B cell (primary cell): ENCODE results near the gene CLINT1. TPM values are rescaled to one million over a fixed set of nuclear protein-coding genes. Genes with fewer than 3 reads are reported as not detected.

ENCODE experiments used
- ATAC-seq: fragments of 200-7000 bp; cut with Tn5 transposase; one replicate; pipeline ENCODE4 v1.10.0; 2021; ENCODE audit warnings: low read depth, mild to moderate bottlenecking, moderate number of reproducible peaks, moderate library complexity
- CTCF ChIA-PET: fragments of 350-600 bp; sonication (Branson Sonifier 250); formaldehyde crosslinking; loops from one replicate; lab custom pipeline; 2021; ENCODE audit warnings: antibody characterized with exemption, inconsistent platforms; lab: Charles Lee
- POLR2A ChIA-PET: fragments of 350-600 bp; sonication (Branson Sonifier 250); formaldehyde crosslinking; loops from one replicate; lab custom pipeline; 2021; ENCODE audit warnings: antibody characterized with exemption; lab: Charles Lee
- DNase-seq: peaks from one replicate; pipeline ENCODE4 v3.0.0; 2013
- H2AFZ ChIP-seq: 2 replicates; pipeline ENCODE4 v1.6.1; 2012; ENCODE audit warnings: mild to moderate bottlenecking, low read depth, low read length; ENCODE audit not compliant: insufficient read depth, poor library complexity, severe bottlenecking
- H3K27ac ChIP-seq, 2 donors: 1 replicate in 1 of 2; 2 replicates in 1 of 2; pipeline ENCODE4 v1.5.1; 2012 to 2013; ENCODE audit warnings: low read length in 2 of 2, mild to moderate bottlenecking in 2 of 2, moderate library complexity in 1 of 2
- H3K27me3 ChIP-seq, 4 experiments: fragments of 200-600 bp in 1 of 4; sonication (generic) in 1 of 4; replicated peaks in 1 of 4; 1 replicate in 2 of 4; 2 replicates in 2 of 4; pipeline versions ENCODE4 v1.6.1 to v1.7.0; 2013 to 2016; ENCODE audit warnings: low read length in 3 of 4, mild to moderate bottlenecking in 2 of 4, mixed read lengths in 1 of 4, moderate library complexity in 1 of 4; ENCODE audit not compliant: insufficient read depth in 4 of 4, control insufficient read depth in 3 of 4; ENCODE audit errors: control extremely low read depth in 1 of 4
- H3K36me3 ChIP-seq, 2 experiments: replicated peaks in 1 of 2; 1 replicate in 1 of 2; 2 replicates in 1 of 2; pipeline versions ENCODE4 v1.6.1 to v1.7.1; 2013; ENCODE audit warnings: low read length in 1 of 2; ENCODE audit not compliant: insufficient read depth in 2 of 2, control insufficient read depth in 1 of 2; ENCODE audit errors: control extremely low read depth in 1 of 2, extremely low read depth in 1 of 2
- H3K4me1 ChIP-seq, 2 donors: fragments of 200-600 bp in 1 of 2; sonication (generic) in 1 of 2; 1 replicate in 1 of 2; 2 replicates in 1 of 2; pipeline versions ENCODE4 v1.5.1 to v1.6.1; 2013 to 2017; ENCODE audit warnings: low read length in 2 of 2; ENCODE audit not compliant: control insufficient read depth in 2 of 2, insufficient read depth in 2 of 2
- H3K4me2 ChIP-seq: replicated peaks from 2 replicates; pipeline ENCODE3; 2012; ENCODE audit warnings: mild to moderate bottlenecking, low read depth, low read length; ENCODE audit not compliant: poor library complexity, severe bottlenecking
- H3K4me3 ChIP-seq, 5 experiments: fragments of 200-600 bp in 1 of 5; sonication (generic) in 1 of 5; 1 replicate in 3 of 5; 2 replicates in 2 of 5; pipeline versions ENCODE4 v1.5.1 to v1.7.0; 2011 to 2016; ENCODE audit warnings: low read length in 4 of 5, mild to moderate bottlenecking in 4 of 5, low read depth in 2 of 5, control low read depth in 1 of 5, moderate library complexity in 1 of 5; ENCODE audit not compliant: insufficient read depth in 1 of 5; ENCODE audit errors: control extremely low read depth in 1 of 5, extremely low read depth in 1 of 5
- H3K79me2 ChIP-seq: fragments of 200-600 bp; sonication (generic); one replicate; pipeline ENCODE4 v1.6.0; 2016; ENCODE audit warnings: low read length; ENCODE audit not compliant: control insufficient read depth, insufficient read depth
- H3K9ac ChIP-seq: fragments of 200-600 bp; sonication (generic); 2 replicates; pipeline ENCODE4 v1.6.1; 2017; ENCODE audit warnings: mild to moderate bottlenecking, low read length, moderate library complexity
- H3K9me3 ChIP-seq, 3 donors: one replicate each; pipeline versions ENCODE4 v1.6.1 to v1.7.1; 2013; ENCODE audit warnings: low read length in 2 of 3; ENCODE audit not compliant: control insufficient read depth in 2 of 3, insufficient read depth in 1 of 3; ENCODE audit errors: control extremely low read depth in 1 of 3
- H4K20me1 ChIP-seq: 2 replicates; pipeline ENCODE4 v1.6.0; 2012; ENCODE audit warnings: mild to moderate bottlenecking, low read length; ENCODE audit not compliant: insufficient read depth, control insufficient read depth, poor library complexity, severe bottlenecking
- H3K27ac Mint-ChIP-seq: one replicate; pipeline ENCODE4 v1.8.0; 2021; ENCODE audit warnings: mixed read lengths
- H3K27me3 Mint-ChIP-seq: one replicate; pipeline ENCODE4 v1.8.0; 2021; ENCODE audit warnings: mixed read lengths
- H3K4me1 Mint-ChIP-seq: one replicate; pipeline ENCODE4 v1.8.0; 2021; ENCODE audit warnings: mixed read lengths
- H3K4me3 Mint-ChIP-seq: one replicate; pipeline ENCODE4 v1.8.0; 2021; ENCODE audit warnings: mixed read lengths
- H3K9me3 Mint-ChIP-seq: one replicate; pipeline ENCODE4 v1.8.0; 2022; ENCODE audit warnings: mixed read lengths; ENCODE audit not compliant: insufficient read depth
- EZH2 ChIP-seq: IDR thresholded peaks from 2 replicates; pipeline ENCODE4 v1.6.1; 2012; ENCODE audit warnings: borderline replicate concordance, low read depth, mild to moderate bottlenecking, moderate library complexity, low read length; ENCODE audit not compliant: insufficient read depth, poor library complexity, severe bottlenecking
- WGBS: methylation state at CpG from one replicate; pipeline ENCODE4 v1.1.5; 2013; ENCODE audit warnings: missing lambda C conversion rate; ENCODE audit not compliant: insufficient coverage; 5-methylcytosine and 5-hydroxymethylcytosine counted together
- intact Hi-C: fragments of 100-400 bp; cut with micrococcal nuclease; formaldehyde crosslinking; loops from one replicate; pipeline ENCODE4 v1.10.0; 2022
- polyA plus RNA-seq: library from polyadenylated mRNA; depleted of rRNA; stranded (reverse); fragments of >200 nt; gene quantifications from 2 replicates; pipeline ENCODE4 v1.2.3, GENCODE V29; 2012
- total RNA-seq, 2 donors: library from RNA; stranded (reverse); fragments of 120-200 nt in 1 of 2; gene quantifications; 1 replicate in 1 of 2; 2 replicates in 1 of 2; pipeline versions ENCODE4 v1.2.3 to v1.2.4, GENCODE V29; 2013 to 2022
- TF ChIP-seq, protein P1 (sequence below): fragments of 200-600 bp; IDR thresholded peaks from one replicate; pipeline ENCODE4 v1.8.0; 2022; ENCODE audit warnings: antibody characterized with exemption, mild to moderate bottlenecking

CLINT1 gene
- total and polyA plus RNA-seq, 2 donors (not counting 1 experiment from before 2014, with no cell fraction given), result 69.7 to 89.1 TPM

DNA sequence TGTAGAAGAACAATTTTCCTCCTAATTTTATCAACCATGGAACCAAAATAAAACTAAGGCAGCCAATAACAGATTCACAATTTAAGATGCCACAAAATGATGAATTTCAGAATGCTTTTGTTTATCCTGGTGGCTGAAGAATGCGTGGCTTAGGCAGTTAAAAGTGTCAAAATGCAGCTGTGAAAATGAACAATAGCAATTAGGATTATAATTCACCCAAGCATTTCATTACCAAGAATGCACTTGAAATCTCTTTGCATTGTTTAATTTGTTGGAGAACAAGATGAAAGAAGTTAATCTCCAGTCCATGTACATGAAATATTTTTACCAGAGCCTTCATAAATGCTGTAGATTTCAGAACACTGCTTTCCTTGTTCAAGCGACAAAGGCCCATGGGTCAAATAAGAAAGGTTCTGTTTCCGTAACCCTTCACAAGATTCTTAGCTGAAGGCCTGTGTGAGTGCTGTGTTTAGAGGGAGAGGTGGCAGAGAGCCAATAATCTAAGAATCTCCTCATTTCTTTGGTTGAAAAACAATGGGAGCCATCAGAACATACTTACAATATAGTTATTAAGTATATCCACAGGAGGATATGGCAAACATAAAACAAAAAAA, 39.3 kb downstream of the CLINT1 start:
- H4K20me1 ChIP-seq, result peaks cover 54% of the 10 kb centered on the region
- H3K27ac ChIP-seq, result peak overlapping the region in 1 of 2 donors; percentile 30
- ChIA-PET POLR2A (no interaction called here), CTCF (interaction anchor here (0.7 to 4.9 kb wide), 14 partner anchors 13 to 1313 kb away, joined by 3 to 171 read pairs (median 5); no protein-coding TSS in a partner anchor)
- peaks cover 4 to 14% of the 10 kb centered on the region in 2 experiments for H3K36me3 ChIP-seq
- WGBS, result no CpG with 5 or more reads among the region's 3 CpGs
- H3K79me2 ChIP-seq, result peaks cover 37% of the 10 kb centered on the region
- Mint-ChIP-seq H3K9me3 (no peaks in the 10 kb centered on the region), H3K27me3 (no peaks in the 10 kb centered on the region), H3K27ac (no peak overlapping the region), H3K4me1 (peaks cover 21% of the 10 kb centered on the region), H3K4me3 (no peak overlapping the region)
- H3K4me1 ChIP-seq, result no peaks in the 10 kb centered on the region
- no peak for DNase-seq
- no peak overlapping the region for H3K4me3 ChIP-seq
- intact Hi-C loops, result loop anchor here (1.0 to 5.0 kb wide), 3 partner anchors 38 to 1314 kb away; partner anchors contain the start of gene CLINT1
- no peaks in the 10 kb centered on the region for H3K27me3 ChIP-seq
- TF ChIP-seq, protein P1, sequence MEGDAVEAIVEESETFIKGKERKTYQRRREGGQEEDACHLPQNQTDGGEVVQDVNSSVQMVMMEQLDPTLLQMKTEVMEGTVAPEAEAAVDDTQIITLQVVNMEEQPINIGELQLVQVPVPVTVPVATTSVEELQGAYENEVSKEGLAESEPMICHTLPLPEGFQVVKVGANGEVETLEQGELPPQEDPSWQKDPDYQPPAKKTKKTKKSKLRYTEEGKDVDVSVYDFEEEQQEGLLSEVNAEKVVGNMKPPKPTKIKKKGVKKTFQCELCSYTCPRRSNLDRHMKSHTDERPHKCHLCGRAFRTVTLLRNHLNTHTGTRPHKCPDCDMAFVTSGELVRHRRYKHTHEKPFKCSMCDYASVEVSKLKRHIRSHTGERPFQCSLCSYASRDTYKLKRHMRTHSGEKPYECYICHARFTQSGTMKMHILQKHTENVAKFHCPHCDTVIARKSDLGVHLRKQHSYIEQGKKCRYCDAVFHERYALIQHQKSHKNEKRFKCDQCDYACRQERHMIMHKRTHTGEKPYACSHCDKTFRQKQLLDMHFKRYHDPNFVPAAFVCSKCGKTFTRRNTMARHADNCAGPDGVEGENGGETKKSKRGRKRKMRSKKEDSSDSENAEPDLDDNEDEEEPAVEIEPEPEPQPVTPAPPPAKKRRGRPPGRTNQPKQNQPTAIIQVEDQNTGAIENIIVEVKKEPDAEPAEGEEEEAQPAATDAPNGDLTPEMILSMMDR, result no peak
- TF ChIP-seq EZH2, result no peak
- ATAC-seq, result no peak
- H2AFZ ChIP-seq, result no peak overlapping the region
- no peak overlapping the region for H3K4me2 ChIP-seq
- H3K9ac ChIP-seq, result no peak overlapping the region
- H3K9me3 ChIP-seq, result peaks cover 0 to 2% (median 0%) of the 10 kb centered on the region in 3 donors

- Histone ChIP-seq H3K27me3 (no peaks in the 10 kb centered on the region), H3K4me3 (no peak overlapping the region), H4K20me1 (peaks cover 51% of the 10 kb centered on the region), H2AFZ (no peak overlapping the region), H3K4me1 (no peaks in the 10 kb centered on the region), H3K79me2 (peaks cover 34% of the 10 kb centered on the region), H3K9ac (no peak overlapping the region), H3K9me3 (peaks cover 0 to 2% (median 0%) of the 10 kb centered on the region in 3 donors), H3K27ac (no peak overlapping the region), H3K4me2 (no peak overlapping the region), H3K36me3 (peaks cover 11 to 22% of the 10 kb centered on the region in 2 experiments)
- Mint-ChIP-seq H3K27me3 (no peaks in the 10 kb centered on the region), H3K27ac (no peak overlapping the region), H3K4me1 (peaks cover 19% of the 10 kb centered on the region), H3K9me3 (no peaks in the 10 kb centered on the region), H3K4me3 (no peak overlapping the region)
- no peak for DNase-seq
- TF ChIP-seq, protein P1, result no peak
- no peak for TF ChIP-seq EZH2
- no peak for ATAC-seq
- intact Hi-C loops, result no loop called here
- ChIA-PET POLR2A (no interaction called here), CTCF (interaction anchor here (0.8 to 4.9 kb wide), 14 partner anchors 8 to 1318 kb away, joined by 3 to 171 read pairs (median 4); no protein-coding TSS in a partner anchor)
- no CpG with 5 or more reads among the region's 2 CpGs for WGBS
Observed at GRCh38 chr5:157818368-157818767, 40.6 kb downstream of the CLINT1 start.
